Breast epithelium (tissue), 4 donors: ENCODE measurements around the gene PDE4D. TPM values are rescaled to one million over a fixed set of nuclear protein-coding genes. Genes with fewer than 3 reads are reported as not detected.

ENCODE experiments used
- DNase-seq, 2 donors: peaks; one replicate each; pipeline ENCODE4 v3.0.0-alpha.2; 2019; ENCODE audit warnings: low spot score in 2 of 2
- H3K27ac ChIP-seq, 2 donors: fragments of 200-600 bp; sonication (generic) in 1 of 2; one replicate each; pipeline ENCODE4 v1.5.1; 2016 to 2019; ENCODE audit warnings: mild to moderate bottlenecking in 1 of 2
- H3K27me3 ChIP-seq, 2 donors: fragments of 200-600 bp; sonication (generic) in 1 of 2; one replicate each; pipeline versions ENCODE4 v1.5.1 to v1.6.0; 2017 to 2019; ENCODE audit warnings: control low read depth in 1 of 2, mild to moderate bottlenecking in 1 of 2
- H3K36me3 ChIP-seq: fragments of 200-600 bp; one replicate; pipeline ENCODE4 v1.5.1; 2019
- H3K4me1 ChIP-seq, 2 donors: fragments of 200-600 bp; sonication (generic); one replicate each; pipeline ENCODE4 v1.5.1; 2016 to 2019; ENCODE audit warnings: control low read depth in 1 of 2
- H3K4me3 ChIP-seq, 3 donors: fragments of 200-600 bp; sonication (generic); 1 replicate in 2 of 3; 2 replicates in 1 of 3; pipeline ENCODE4 v1.5.1; 2016 to 2019; ENCODE audit warnings: mild to moderate bottlenecking in 3 of 3, moderate library complexity in 2 of 3
- H3K9me3 ChIP-seq, 2 donors: fragments of 200-600 bp; sonication (generic) in 1 of 2; one replicate each; pipeline ENCODE4 v1.5.1; 2016 to 2019; ENCODE audit warnings: control low read depth in 1 of 2
- POLR2A ChIP-seq: fragments of 450-650 bp; IDR thresholded peaks from one replicate; pipeline ENCODE4 v1.6.1; 2016; ENCODE audit warnings: antibody characterized with exemption, mild to moderate bottlenecking, moderate library complexity
- POLR2AphosphoS5 ChIP-seq, 3 donors: sonication (generic); formaldehyde crosslinking; IDR thresholded peaks; one replicate each; pipeline ENCODE4 v1.6.1; 2017; ENCODE audit warnings: antibody characterized with exemption in 3 of 3
- intact Hi-C: fragments of 100-400 bp; cut with DNase I; formaldehyde crosslinking; loops from one replicate; pipeline ENCODE4 v1.15.1; 2023; ENCODE audit warnings: low total_unique reads
- total RNA-seq, 3 donors: library from RNA; depleted of rRNA; stranded (reverse); fragments of >200 nt; gene quantifications; one replicate each; pipeline ENCODE4 v1.1.0, GENCODE V29; 2016
- TF ChIP-seq, protein P1 (sequence below), 3 donors: fragments of 450-650 bp; IDR thresholded peaks; one replicate each; pipeline ENCODE4 v1.5.1; 2016 to 2017; ENCODE audit warnings: antibody characterized with exemption in 3 of 3, mild to moderate bottlenecking in 3 of 3, moderate library complexity in 3 of 3

The PDE4D gene
- total RNA-seq, 3 donors from 2014 or later, result 14.4 to 37.4 (median 28.2) TPM

GRCh38 chr5:59133764-59134261, 759.7 kb downstream of the PDE4D start:
- H3K4me1 ChIP-seq, result no peaks in the 10 kb centered on the region
- TF ChIP-seq, protein P1, sequence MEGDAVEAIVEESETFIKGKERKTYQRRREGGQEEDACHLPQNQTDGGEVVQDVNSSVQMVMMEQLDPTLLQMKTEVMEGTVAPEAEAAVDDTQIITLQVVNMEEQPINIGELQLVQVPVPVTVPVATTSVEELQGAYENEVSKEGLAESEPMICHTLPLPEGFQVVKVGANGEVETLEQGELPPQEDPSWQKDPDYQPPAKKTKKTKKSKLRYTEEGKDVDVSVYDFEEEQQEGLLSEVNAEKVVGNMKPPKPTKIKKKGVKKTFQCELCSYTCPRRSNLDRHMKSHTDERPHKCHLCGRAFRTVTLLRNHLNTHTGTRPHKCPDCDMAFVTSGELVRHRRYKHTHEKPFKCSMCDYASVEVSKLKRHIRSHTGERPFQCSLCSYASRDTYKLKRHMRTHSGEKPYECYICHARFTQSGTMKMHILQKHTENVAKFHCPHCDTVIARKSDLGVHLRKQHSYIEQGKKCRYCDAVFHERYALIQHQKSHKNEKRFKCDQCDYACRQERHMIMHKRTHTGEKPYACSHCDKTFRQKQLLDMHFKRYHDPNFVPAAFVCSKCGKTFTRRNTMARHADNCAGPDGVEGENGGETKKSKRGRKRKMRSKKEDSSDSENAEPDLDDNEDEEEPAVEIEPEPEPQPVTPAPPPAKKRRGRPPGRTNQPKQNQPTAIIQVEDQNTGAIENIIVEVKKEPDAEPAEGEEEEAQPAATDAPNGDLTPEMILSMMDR (IDR thresholded peaks at IDR 0.05), result no peak
- TF ChIP-seq POLR2A (no peak), POLR2AphosphoS5 (IDR thresholded peaks at IDR 0.05) (no peak)
- H3K27ac ChIP-seq, result no peak overlapping the region
- no peaks in the 10 kb centered on the region for H3K36me3 ChIP-seq
- H3K9me3 ChIP-seq, result no peaks in the 10 kb centered on the region
- no peak overlapping the region for H3K4me3 ChIP-seq
- H3K27me3 ChIP-seq, result no peaks in the 10 kb centered on the region
- no peak for DNase-seq
- intact Hi-C loops, result no loop called here

DNA sequence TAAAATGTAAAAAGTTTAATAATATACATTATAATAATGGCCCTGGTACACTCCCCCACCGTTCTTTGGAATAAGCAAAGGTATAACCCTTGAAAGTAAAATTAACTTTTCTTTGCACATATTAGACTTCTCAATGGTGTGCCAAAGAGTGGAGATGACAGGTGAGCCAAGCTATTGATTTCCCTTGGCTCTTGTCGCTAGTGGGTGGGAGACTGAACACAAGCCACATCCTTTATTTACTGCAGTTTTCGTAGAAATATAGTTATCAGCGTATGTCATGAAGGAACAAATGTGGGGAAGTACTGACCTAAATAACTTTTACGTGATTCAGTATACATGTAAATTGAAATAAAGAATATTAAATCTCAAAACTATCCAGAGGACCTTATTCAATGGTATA, 761.4 kb downstream of the PDE4D start:
- H3K9me3 ChIP-seq, result no peaks in the 10 kb centered on the region
- TF ChIP-seq, protein P1 (IDR thresholded peaks at IDR 0.05), result no peak
- no peak for TF ChIP-seq POLR2A
- TF ChIP-seq POLR2AphosphoS5 (IDR thresholded peaks at IDR 0.05), result no peak
- no peaks in the 10 kb centered on the region for H3K27me3 ChIP-seq
- intact Hi-C loops, result no loop called here
- no peaks in the 10 kb centered on the region for H3K4me1 ChIP-seq
- no peak overlapping the region for H3K4me3 ChIP-seq
- no peaks in the 10 kb centered on the region for H3K36me3 ChIP-seq
- DNase-seq, result no peak
- H3K27ac ChIP-seq, result no peak overlapping the region

DNA sequence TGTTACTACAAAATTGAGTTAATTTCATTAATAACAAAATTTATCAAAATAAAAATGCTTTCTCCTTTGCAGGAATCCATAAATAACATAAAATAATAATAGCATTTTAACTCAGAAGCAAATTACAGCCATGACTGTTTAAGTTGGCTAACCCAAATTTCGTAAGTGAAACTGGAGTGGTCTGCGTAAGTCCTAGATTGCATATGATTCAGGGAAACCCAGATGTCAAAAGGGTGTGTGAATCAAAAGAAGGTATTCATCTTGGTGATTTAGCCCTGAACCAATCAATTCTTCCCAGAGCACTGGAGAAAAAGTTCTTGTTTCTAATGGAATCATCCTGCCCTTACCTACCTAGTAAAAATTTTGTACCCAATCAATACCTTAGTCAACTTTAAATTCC, 763.1 kb downstream of the PDE4D start:
- Histone ChIP-seq H3K4me1 (no peaks in the 10 kb centered on the region), H3K27ac (no peak overlapping the region), H3K4me3 (no peak overlapping the region), H3K36me3 (no peaks in the 10 kb centered on the region), H3K9me3 (no peaks in the 10 kb centered on the region), H3K27me3 (no peaks in the 10 kb centered on the region)
- intact Hi-C loops, result no loop called here
- no peak for TF ChIP-seq POLR2AphosphoS5 (IDR thresholded peaks at IDR 0.05)
- no peak for TF ChIP-seq POLR2A
- TF ChIP-seq, protein P1 (IDR thresholded peaks at IDR 0.05), result no peak
- DNase-seq, result no peak

- H3K9me3 ChIP-seq, result no peaks in the 10 kb centered on the region
- H3K4me1 ChIP-seq, result no peaks in the 10 kb centered on the region
- intact Hi-C loops, result no loop called here
- TF ChIP-seq POLR2A, result no peak
- H3K27me3 ChIP-seq, result no peaks in the 10 kb centered on the region
- H3K36me3 ChIP-seq, result no peaks in the 10 kb centered on the region
- no peak overlapping the region for H3K4me3 ChIP-seq
- DNase-seq, result no peak
- H3K27ac ChIP-seq, result no peak overlapping the region
Measured at GRCh38 chr5:59128646-59129290, 764.8 kb downstream of the PDE4D start.

- H3K27ac ChIP-seq, result peak overlapping the region; percentile 36 to 63
- no peaks in the 10 kb centered on the region for H3K36me3 ChIP-seq
- H3K27me3 ChIP-seq, result no peaks in the 10 kb centered on the region
- no peak for TF ChIP-seq POLR2AphosphoS5 (IDR thresholded peaks at IDR 0.05)
- TF ChIP-seq POLR2A, result no peak
- TF ChIP-seq, protein P1 (IDR thresholded peaks at IDR 0.05), result no peak
- intact Hi-C loops, result no loop called here
- peak overlapping the region; percentile 31 to 55 (median 38) for H3K4me3 ChIP-seq
- no peaks in the 10 kb centered on the region for H3K4me1 ChIP-seq
- H3K9me3 ChIP-seq, result no peaks in the 10 kb centered on the region
- no peak for DNase-seq
Measured at GRCh38 chr5:59126708-59127573, 766.6 kb downstream of the PDE4D start.
